OCI-LY1 (cell line): ENCODE results near the gene TLR9.

Source experiments
- CTCF ChIP-seq: fragments of 200-600 bp; sonication (generic), shearing (Covaris generic); IDR thresholded peaks from 2 replicates; pipeline ENCODE4 v1.5.1; 2017; ENCODE audit warnings: mild to moderate bottlenecking, antibody characterized with exemption, low read length, moderate library complexity, mixed read lengths
- EZH2 ChIP-seq: fragments of 200-600 bp; sonication (generic), shearing (Covaris generic); IDR thresholded peaks from 2 replicates; pipeline ENCODE4 v1.8.0; 2017; ENCODE audit warnings: borderline replicate concordance, mixed run types, mild to moderate bottlenecking, antibody characterized with exemption, low read length, moderate library complexity, mixed read lengths

GRCh38 chr3:52237006-52237656 is 11.7 kb upstream of the TLR9 start:
- no peak for TF ChIP-seq CTCF
- TF ChIP-seq EZH2 = no peak
